Activated naive CD8-positive, alpha-beta T cell (primary cell): ENCODE measurements around the gene FRMD3.

Source experiments
- H3K27ac Mint-ChIP-seq: one replicate; pipeline ENCODE4 v1.8.0; 2021; ENCODE audit warnings: mixed read lengths
- H3K27me3 Mint-ChIP-seq: one replicate; pipeline ENCODE4 v1.8.0; 2021; ENCODE audit warnings: mixed read lengths
- H3K36me3 Mint-ChIP-seq: one replicate; pipeline ENCODE4 v1.8.0; 2021; ENCODE audit warnings: mixed read lengths
- H3K4me1 Mint-ChIP-seq: one replicate; pipeline ENCODE4 v1.8.0; 2021; ENCODE audit warnings: low read depth, mixed read lengths
- H3K4me3 Mint-ChIP-seq: one replicate; pipeline ENCODE4 v1.8.0; 2021; ENCODE audit warnings: mild to moderate bottlenecking, mixed read lengths
- H3K9me3 Mint-ChIP-seq: one replicate; pipeline ENCODE4 v1.8.0; 2021; ENCODE audit warnings: low read depth, mixed read lengths

The FRMD3 gene

GRCh38 chr9:83199832-83200231, 338.4 kb downstream of the FRMD3 start:
- H3K36me3 Mint-ChIP-seq = no peaks in the 10 kb centered on the region
- no peaks in the 10 kb centered on the region for H3K9me3 Mint-ChIP-seq
- peaks cover 9% of the 10 kb centered on the region for H3K27me3 Mint-ChIP-seq
- H3K27ac Mint-ChIP-seq = no peak overlapping the region
- H3K4me1 Mint-ChIP-seq = no peaks in the 10 kb centered on the region
- H3K4me3 Mint-ChIP-seq = no peak overlapping the region

- Mint-ChIP-seq H3K4me1 (no peaks in the 10 kb centered on the region), H3K27me3 (peaks cover 12% of the 10 kb centered on the region), H3K4me3 (no peak overlapping the region), H3K27ac (no peak overlapping the region), H3K36me3 (no peaks in the 10 kb centered on the region), H3K9me3 (no peaks in the 10 kb centered on the region)
Measured at GRCh38 chr9:83199240-83199639, 339.0 kb downstream of the FRMD3 start.

- H3K4me3 Mint-ChIP-seq = no peak overlapping the region
- no peaks in the 10 kb centered on the region for H3K9me3 Mint-ChIP-seq
- H3K36me3 Mint-ChIP-seq = no peaks in the 10 kb centered on the region
- no peak overlapping the region for H3K27ac Mint-ChIP-seq
- no peaks in the 10 kb centered on the region for H3K4me1 Mint-ChIP-seq
- peaks cover 12% of the 10 kb centered on the region for H3K27me3 Mint-ChIP-seq
Measured at GRCh38 chr9:83198371-83198770, 339.8 kb downstream of the FRMD3 start.

GRCh38 chr9:83197591-83197990, 340.6 kb downstream of the FRMD3 start:
- Mint-ChIP-seq H3K4me3 (no peak overlapping the region), H3K27me3 (peaks cover 12% of the 10 kb centered on the region), H3K9me3 (no peaks in the 10 kb centered on the region), H3K27ac (no peak overlapping the region), H3K36me3 (no peaks in the 10 kb centered on the region), H3K4me1 (no peaks in the 10 kb centered on the region)

- Mint-ChIP-seq H3K27ac (no peak overlapping the region), H3K4me1 (no peaks in the 10 kb centered on the region), H3K27me3 (peaks cover 15% of the 10 kb centered on the region), H3K36me3 (no peaks in the 10 kb centered on the region), H3K4me3 (no peak overlapping the region), H3K9me3 (no peaks in the 10 kb centered on the region)
Measured at GRCh38 chr9:83196946-83197345, 341.3 kb downstream of the FRMD3 start.
